ENCODE data around the gene GPNMB. TPM values are rescaled to one million over a fixed set of nuclear protein-coding genes. Genes with fewer than 3 reads are reported as not detected.

GPNMB gene
- total RNA-seq, 1 donor from 2014 or later = 113 TPM

DNA sequence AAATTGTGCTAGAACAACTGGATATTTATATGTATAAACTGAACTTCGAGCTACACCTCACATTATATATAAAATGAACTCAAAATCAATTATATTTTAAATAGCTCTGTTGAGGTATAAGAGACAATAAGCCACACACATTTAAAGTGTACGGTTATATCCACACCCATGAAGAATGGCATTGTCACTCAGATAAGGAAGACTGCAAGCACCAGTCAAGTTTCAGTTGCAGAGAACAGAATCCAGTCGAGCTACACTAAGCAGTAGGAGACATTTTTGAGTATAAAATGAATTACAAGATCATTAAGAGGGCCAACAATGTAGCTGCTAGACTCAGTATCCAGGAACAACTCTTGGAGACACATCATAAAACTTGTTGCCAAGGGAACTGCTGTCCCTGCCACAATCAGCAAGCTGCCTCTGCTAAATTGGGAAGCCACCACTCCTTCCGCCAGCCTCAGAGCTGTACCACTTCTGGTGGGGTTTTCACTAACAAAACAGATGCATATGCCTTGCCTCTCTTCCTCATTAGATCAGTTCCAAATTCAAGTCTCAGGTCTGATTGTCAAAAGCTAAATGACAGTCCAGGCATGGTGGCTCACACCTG, 19.6 kb upstream of the GPNMB start:
- no peak for DNase-seq (ENCODE audit: extremely low spot score in 2 of 2)
- Histone ChIP-seq H3K27ac (no peak overlapping the region), H3K4me3 (no peak overlapping the region), H3K4me1 (no peaks in the 10 kb centered on the region), H3K36me3 (no peaks in the 10 kb centered on the region), H3K27me3 (no peaks in the 10 kb centered on the region), H3K9me3 (no peaks in the 10 kb centered on the region)
- no peak for TF ChIP-seq POLR2AphosphoS5 (IDR thresholded peaks at IDR 0.05; ENCODE audit: insufficient read depth in 1 of 2, low read depth in 1 of 2)
- TF ChIP-seq, protein P1, sequence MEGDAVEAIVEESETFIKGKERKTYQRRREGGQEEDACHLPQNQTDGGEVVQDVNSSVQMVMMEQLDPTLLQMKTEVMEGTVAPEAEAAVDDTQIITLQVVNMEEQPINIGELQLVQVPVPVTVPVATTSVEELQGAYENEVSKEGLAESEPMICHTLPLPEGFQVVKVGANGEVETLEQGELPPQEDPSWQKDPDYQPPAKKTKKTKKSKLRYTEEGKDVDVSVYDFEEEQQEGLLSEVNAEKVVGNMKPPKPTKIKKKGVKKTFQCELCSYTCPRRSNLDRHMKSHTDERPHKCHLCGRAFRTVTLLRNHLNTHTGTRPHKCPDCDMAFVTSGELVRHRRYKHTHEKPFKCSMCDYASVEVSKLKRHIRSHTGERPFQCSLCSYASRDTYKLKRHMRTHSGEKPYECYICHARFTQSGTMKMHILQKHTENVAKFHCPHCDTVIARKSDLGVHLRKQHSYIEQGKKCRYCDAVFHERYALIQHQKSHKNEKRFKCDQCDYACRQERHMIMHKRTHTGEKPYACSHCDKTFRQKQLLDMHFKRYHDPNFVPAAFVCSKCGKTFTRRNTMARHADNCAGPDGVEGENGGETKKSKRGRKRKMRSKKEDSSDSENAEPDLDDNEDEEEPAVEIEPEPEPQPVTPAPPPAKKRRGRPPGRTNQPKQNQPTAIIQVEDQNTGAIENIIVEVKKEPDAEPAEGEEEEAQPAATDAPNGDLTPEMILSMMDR (IDR thresholded peaks at IDR 0.05) = no peak
- TF ChIP-seq POLR2A (IDR thresholded peaks at IDR 0.05) = no peak
- intact Hi-C loops (cut with DNase I) = no loop called here

DNA sequence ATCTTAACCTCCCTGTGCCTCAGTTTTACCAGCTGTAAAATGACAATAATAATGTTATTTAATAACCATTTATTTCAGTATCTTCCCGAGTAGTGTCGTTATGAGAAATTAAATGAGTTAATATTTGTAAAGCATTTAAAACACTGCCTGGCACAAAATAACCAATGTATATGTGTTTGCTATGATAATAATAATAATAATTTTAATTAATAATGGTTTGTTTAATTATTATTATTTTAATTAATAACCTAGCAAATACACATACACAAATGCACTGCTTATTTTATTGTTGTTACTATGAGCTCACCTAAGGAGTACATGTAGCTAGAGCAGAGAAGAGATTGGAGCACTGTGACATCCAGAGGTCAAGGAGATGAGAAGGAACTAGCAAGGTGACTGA, 18.2 kb upstream of the GPNMB start:
- Histone ChIP-seq H3K9me3 (no peaks in the 10 kb centered on the region), H3K27me3 (no peaks in the 10 kb centered on the region), H3K36me3 (no peaks in the 10 kb centered on the region), H3K4me3 (no peak overlapping the region), H3K4me1 (no peaks in the 10 kb centered on the region), H3K27ac (no peak overlapping the region)
- intact Hi-C loops (cut with DNase I) = no loop called here
- TF ChIP-seq POLR2AphosphoS5 (IDR thresholded peaks at IDR 0.05; ENCODE audit: insufficient read depth in 1 of 2, low read depth in 1 of 2) (no peak), POLR2A (IDR thresholded peaks at IDR 0.05) (no peak)
- TF ChIP-seq, protein P1 (IDR thresholded peaks at IDR 0.05) = no peak
- no peak for DNase-seq (ENCODE audit: extremely low spot score in 2 of 2)

DNA sequence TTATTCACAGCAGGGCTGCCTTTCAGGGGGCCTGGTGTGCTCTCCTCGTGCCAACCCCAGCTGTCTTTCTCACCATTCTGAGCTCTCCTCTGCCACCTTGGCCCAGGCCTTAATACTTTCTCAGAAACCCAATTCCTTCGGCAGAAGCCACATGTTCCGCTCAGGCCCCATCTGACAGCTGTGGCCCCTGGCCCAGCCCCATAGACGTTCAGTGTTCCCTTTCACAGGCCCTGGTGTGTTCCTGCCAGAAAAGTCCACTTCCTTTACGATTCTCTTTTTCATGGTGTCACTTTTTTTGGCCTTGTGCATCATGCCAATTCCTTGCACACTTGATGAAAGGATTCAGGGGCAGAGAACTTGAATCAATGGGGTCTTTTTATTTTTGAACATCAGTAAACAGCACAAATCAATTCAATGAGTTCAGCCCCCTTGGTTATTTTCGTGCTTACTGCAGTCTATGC, 15.9 kb upstream of the GPNMB start:
- no peak for DNase-seq (ENCODE audit: extremely low spot score in 2 of 2)
- Histone ChIP-seq H3K27me3 (no peaks in the 10 kb centered on the region), H3K9me3 (no peaks in the 10 kb centered on the region), H3K27ac (no peak overlapping the region), H3K4me1 (peaks cover 12% of the 10 kb centered on the region), H3K36me3 (no peaks in the 10 kb centered on the region), H3K4me3 (no peak overlapping the region)
- intact Hi-C loops (cut with DNase I) = no loop called here
- no peak for TF ChIP-seq POLR2A (IDR thresholded peaks at IDR 0.05)
- no peak for TF ChIP-seq POLR2AphosphoS5 (IDR thresholded peaks at IDR 0.05; ENCODE audit: insufficient read depth in 1 of 2, low read depth in 1 of 2)

DNA sequence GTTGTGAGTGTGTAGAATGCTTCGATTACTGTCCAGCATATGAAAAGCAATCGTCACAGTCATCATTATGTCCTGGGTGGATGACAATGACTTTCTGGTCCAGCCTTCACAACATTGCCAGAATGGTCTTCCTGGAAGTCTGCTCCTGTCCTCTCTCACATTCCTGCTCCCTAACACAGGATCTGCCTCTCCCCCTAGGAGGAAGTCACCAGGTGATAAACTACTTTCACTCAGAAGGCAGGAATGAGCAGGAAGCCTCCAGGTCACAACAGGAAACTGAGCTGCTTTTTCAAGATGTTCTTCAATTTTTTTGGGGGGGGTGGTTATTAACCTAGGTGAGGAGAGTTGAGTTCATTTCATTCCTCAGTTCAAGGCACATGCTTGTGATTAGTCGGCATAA, 13.6 kb upstream of the GPNMB start:
- no peak for TF ChIP-seq POLR2A (IDR thresholded peaks at IDR 0.05)
- Histone ChIP-seq H3K36me3 (no peaks in the 10 kb centered on the region), H3K4me1 (peaks cover 12% of the 10 kb centered on the region), H3K9me3 (no peaks in the 10 kb centered on the region), H3K27me3 (no peaks in the 10 kb centered on the region), H3K27ac (no peak overlapping the region), H3K4me3 (no peak overlapping the region)
- no peak for DNase-seq (ENCODE audit: extremely low spot score in 2 of 2)
- intact Hi-C loops (cut with DNase I) = no loop called here

DNA sequence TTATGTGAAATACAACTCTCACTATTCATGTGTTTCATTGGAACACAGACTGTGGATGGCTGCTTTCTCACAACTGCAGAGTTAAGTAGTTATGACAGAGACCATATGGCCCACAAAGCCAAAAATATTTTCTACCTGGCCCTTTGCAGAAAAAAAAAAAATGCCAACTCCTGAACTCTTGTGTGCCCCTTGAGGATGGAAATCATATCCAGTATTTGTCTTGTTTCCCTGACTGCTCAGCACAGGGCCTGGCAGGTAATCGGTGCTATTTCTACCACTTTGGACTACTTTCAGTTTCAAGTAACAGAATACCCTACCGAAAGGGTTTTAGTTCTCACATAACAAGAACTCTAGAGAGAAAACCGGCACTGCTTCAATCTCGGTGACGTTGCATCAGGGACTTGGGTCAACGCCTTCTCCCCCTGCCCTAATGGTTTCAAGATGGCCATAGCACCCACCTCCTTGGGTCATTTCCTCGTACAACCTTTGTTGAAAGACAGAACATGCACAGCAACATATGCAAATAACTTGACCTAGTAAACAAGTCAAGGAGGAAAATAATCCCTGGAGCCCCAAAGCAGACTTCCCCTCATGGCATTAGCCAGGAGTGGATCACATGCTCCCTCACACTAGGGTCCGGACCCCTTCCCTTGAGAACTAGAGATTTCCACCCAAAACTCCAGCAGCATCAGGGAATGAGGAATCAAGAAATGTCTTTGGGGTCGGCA, 11.8 kb upstream of the GPNMB start:
- H3K36me3 ChIP-seq = no peaks in the 10 kb centered on the region
- TF ChIP-seq, protein P1 (IDR thresholded peaks at IDR 0.05) = no peak
- TF ChIP-seq POLR2AphosphoS5 (IDR thresholded peaks at IDR 0.05; ENCODE audit: insufficient read depth in 1 of 2, low read depth in 1 of 2) = no peak
- TF ChIP-seq POLR2A (IDR thresholded peaks at IDR 0.05) = no peak
- no peak overlapping the region for H3K4me3 ChIP-seq
- no peaks in the 10 kb centered on the region for H3K27me3 ChIP-seq
- DNase-seq (ENCODE audit: extremely low spot score in 2 of 2) = no peak
- H3K9me3 ChIP-seq = no peaks in the 10 kb centered on the region
- intact Hi-C loops (cut with DNase I) = no loop called here
- no peak overlapping the region for H3K27ac ChIP-seq
- peaks cover 12% of the 10 kb centered on the region for H3K4me1 ChIP-seq

DNA sequence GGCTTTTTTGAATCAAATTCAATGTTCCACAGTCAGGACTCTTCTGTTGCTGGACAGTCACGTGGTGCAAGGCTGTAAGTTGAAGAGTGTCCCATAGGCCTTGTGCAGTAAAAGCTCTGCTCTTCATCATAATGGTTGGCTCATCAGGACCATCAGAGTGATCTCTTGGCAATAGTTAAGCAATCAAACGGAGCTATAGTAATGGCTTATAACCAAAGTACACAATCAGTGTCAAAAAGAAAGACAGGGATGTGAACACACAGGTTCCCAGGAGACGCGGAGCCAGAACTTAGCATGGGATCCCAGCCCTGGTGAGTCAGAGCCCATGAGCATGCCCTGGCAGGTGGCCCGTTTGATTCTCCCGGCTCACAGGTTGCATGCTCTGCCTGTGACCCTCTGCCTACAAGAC, 10.8 kb upstream of the GPNMB start:
- DNase-seq (ENCODE audit: extremely low spot score in 2 of 2) = peak in 1 of 2 donors; percentile 94
- Histone ChIP-seq H3K9me3 (no peaks in the 10 kb centered on the region), H3K27ac (no peak overlapping the region), H3K4me1 (peaks cover 12% of the 10 kb centered on the region), H3K4me3 (no peak overlapping the region), H3K27me3 (no peaks in the 10 kb centered on the region), H3K36me3 (no peaks in the 10 kb centered on the region)
- TF ChIP-seq POLR2AphosphoS5 (IDR thresholded peaks at IDR 0.05; ENCODE audit: insufficient read depth in 1 of 2, low read depth in 1 of 2) = peak; percentile 28 to 85
- TF ChIP-seq, protein P1 (IDR thresholded peaks at IDR 0.05) = no peak
- intact Hi-C loops (cut with DNase I) = no loop called here
